ENCODE data around the gene FXYD1.

The FXYD1 gene

GRCh38 chr19:35107545-35107944 lies 31.1 kb upstream of the FXYD1 start:
- no peak for DNase-seq (ENCODE audit: low spot score)

GRCh38 chr19:35108730-35109129 lies 29.9 kb upstream of the FXYD1 start:
- DNase-seq (ENCODE audit: low spot score): no peak

GRCh38 chr19:35109395-35110112 lies 29.1 kb upstream of the FXYD1 start:
- no peak for DNase-seq (ENCODE audit: low spot score)

GRCh38 chr19:35110974-35111373 lies 27.6 kb upstream of the FXYD1 start:
- no peak for DNase-seq (ENCODE audit: low spot score)

- DNase-seq (ENCODE audit: low spot score): no peak
These were observed 25.5 kb upstream of the FXYD1 start for GRCh38 chr19:35112995-35113688.

GRCh38 chr19:35114353-35115176 lies 24.1 kb upstream of the FXYD1 start:
- peak; percentile 56 for DNase-seq (ENCODE audit: low spot score)

GRCh38 chr19:35115177-35115951 lies 23.3 kb upstream of the FXYD1 start, which contains the start of gene FXYD3:
TSS of gene FXYD3 (plus strand) at chr19:35115823. CDS start at chr19:35119377, 3,554 bp downstream.
- peak; percentile 27 for DNase-seq (ENCODE audit: low spot score)

- no peak for DNase-seq (ENCODE audit: low spot score)
These were observed 22.4 kb upstream of the FXYD1 start for GRCh38 chr19:35116072-35116801.

GRCh38 chr19:35117116-35117515 lies 21.5 kb upstream of the FXYD1 start:
- no peak for DNase-seq (ENCODE audit: low spot score)

GRCh38 chr19:35117799-35118198 lies 20.8 kb upstream of the FXYD1 start:
- DNase-seq (ENCODE audit: low spot score): no peak

GRCh38 chr19:35118268-35119020 lies 20.2 kb upstream of the FXYD1 start:
- DNase-seq (ENCODE audit: low spot score): no peak

GRCh38 chr19:35119091-35119490 lies 19.5 kb upstream of the FXYD1 start:
- DNase-seq (ENCODE audit: low spot score): no peak

GRCh38 chr19:35119578-35120155 lies 19.0 kb upstream of the FXYD1 start:
- no peak for DNase-seq (ENCODE audit: low spot score)

GRCh38 chr19:35120492-35120891 lies 18.1 kb upstream of the FXYD1 start:
- DNase-seq (ENCODE audit: low spot score): peak; percentile 78

GRCh38 chr19:35120898-35121297 lies 17.7 kb upstream of the FXYD1 start:
- no peak for DNase-seq (ENCODE audit: low spot score)

GRCh38 chr19:35122687-35123551 lies 15.7 kb upstream of the FXYD1 start:
- no peak for DNase-seq (ENCODE audit: low spot score)

- DNase-seq (ENCODE audit: low spot score): no peak
These were observed 15.1 kb upstream of the FXYD1 start for GRCh38 chr19:35123573-35123972.

- peak; percentile 87 for DNase-seq (ENCODE audit: low spot score)
These were observed 14.2 kb upstream of the FXYD1 start for GRCh38 chr19:35124098-35125060.

Data from cerebellar cortex (tissue), 1 donor.